Ovary (tissue), 9 donors: ENCODE data around the gene PLPPR3. TPM values are rescaled to one million over a fixed set of nuclear protein-coding genes. Genes with fewer than 3 reads are reported as not detected.

Experiments used
- DNase-seq, 5 donors: peaks; one replicate each; pipeline ENCODE4 v3.0.0-alpha.2; 2019 to 2020
- H3K27ac ChIP-seq, 2 donors: fragments of 200-600 bp; one replicate each; pipeline versions ENCODE4 v1.5.1 to v1.8.0; 2019 to 2022
- H3K27me3 ChIP-seq: fragments of 200-600 bp; one replicate; pipeline ENCODE4 v1.8.0; 2022
- H3K36me3 ChIP-seq: fragments of 200-600 bp; sonication (generic); one replicate; pipeline ENCODE4 v1.5.1; 2019
- H3K4me1 ChIP-seq: one replicate; pipeline ENCODE4 v1.8.1; 2013; ENCODE audit warnings: mild to moderate bottlenecking, moderate library complexity; ENCODE audit not compliant: insufficient read depth
- H3K4me3 ChIP-seq: fragments of 200-600 bp; sonication (generic); one replicate; pipeline ENCODE4 v1.5.1; 2017
- H3K9me3 ChIP-seq, 2 donors: fragments of 200-600 bp in 1 of 2; sonication (generic) in 1 of 2; one replicate each; pipeline versions ENCODE4 v1.5.1 to v1.8.1; 2013 to 2019; ENCODE audit warnings: mild to moderate bottlenecking in 1 of 2, moderate library complexity in 1 of 2
- CTCF ChIP-seq, 3 donors: fragments of 450-650 bp in 2 of 3; fragments of 200-600 bp in 1 of 3; IDR thresholded peaks; one replicate each; pipeline versions ENCODE4 v1.5.1 to v1.8.0; 2016 to 2022; ENCODE audit warnings: antibody characterized with exemption in 3 of 3, mild to moderate bottlenecking in 1 of 3
- EP300 ChIP-seq: sonication (generic); formaldehyde crosslinking; IDR thresholded peaks from one replicate; pipeline ENCODE4 v1.6.1; 2017; ENCODE audit warnings: antibody characterized with exemption
- POLR2A ChIP-seq: fragments of 450-650 bp; IDR thresholded peaks from one replicate; pipeline ENCODE4 v1.6.1; 2017; ENCODE audit warnings: antibody characterized with exemption, mild to moderate bottlenecking, moderate library complexity
- WGBS, 3 donors: extraction: QIAGEN DNeasy Blood & Tissue Kit in 1 of 3; methylation state at CpG; one replicate each; pipeline versions ENCODE4 v1.1.5 to v1.1.7; 2013 to 2017; 5-methylcytosine and 5-hydroxymethylcytosine counted together
- intact Hi-C, 4 donors: fragments of 100-400 bp; cut with DNase I; formaldehyde crosslinking; loops; one replicate each; pipeline versions ENCODE4 v1.11.0 to v1.15.1; 2022 to 2023
- polyA plus RNA-seq, 2 donors: library from polyadenylated mRNA; stranded (reverse); fragments of 200-250 nt in 1 of 2; fragments of 350-450 nt in 1 of 2; fragmentation: Illumina TruSeq in 1 of 2; extraction: RNeasy Lipid Tissue Mini Kit (QIAGEN cat#74804) in 1 of 2; gene quantifications; one replicate each; pipeline ENCODE4 v1.2.3, GENCODE V29; 2013 to 2014
- total RNA-seq, 7 donors: library from RNA; depleted of rRNA in 2 of 7; stranded (reverse); fragments of >200 nt in 2 of 7; fragmentation: NEBNext Ultra II Directional in 3 of 7; extraction: Animal tissue kit (Norgen Biotek cat#: 25700) in 3 of 7; gene quantifications; one replicate each; pipeline versions ENCODE4 v1.1.0 to v1.2.4, GENCODE V29; 2016 to 2023
- donor health status: DM: no; HTN: no; CAD: no; lungs with moderate emphysema.
- donor health status: DM: no; HTN: no; CAD: no.
- donor health status: Bipolar disorder and iron deficiency.
- donor health status: DM: yes; HTN: yes; CAD: no.
- donor health status: DM: no; HTN: no; CAD: no.
- donor health status: DM: yes; HTN: yes; CAD: no.

The PLPPR3 gene
- total and polyA plus RNA-seq, 9 donors, result 0.18 to 11.4 (median 0.52) TPM; not detected in 2

- DNase-seq, result peak in 3 of 5 donors; percentile 68 to 70 (median 68)
- WGBS, 3 donors, result 77 to 83% (median 80%) methylated on average over 35 to 39 of the region's 39 CpGs
- intact Hi-C loops, result loop anchor here in 2 of 4 donors (10.0 kb wide), 1 partner anchor 119 kb away; the partner anchor contains the start of genes KISS1R (in 2 of the 2) and R3HDM4 (in 2 of the 2)
Observed at GRCh38 chr19:795691-796581, 25.8 kb downstream of the PLPPR3 start.

DNA sequence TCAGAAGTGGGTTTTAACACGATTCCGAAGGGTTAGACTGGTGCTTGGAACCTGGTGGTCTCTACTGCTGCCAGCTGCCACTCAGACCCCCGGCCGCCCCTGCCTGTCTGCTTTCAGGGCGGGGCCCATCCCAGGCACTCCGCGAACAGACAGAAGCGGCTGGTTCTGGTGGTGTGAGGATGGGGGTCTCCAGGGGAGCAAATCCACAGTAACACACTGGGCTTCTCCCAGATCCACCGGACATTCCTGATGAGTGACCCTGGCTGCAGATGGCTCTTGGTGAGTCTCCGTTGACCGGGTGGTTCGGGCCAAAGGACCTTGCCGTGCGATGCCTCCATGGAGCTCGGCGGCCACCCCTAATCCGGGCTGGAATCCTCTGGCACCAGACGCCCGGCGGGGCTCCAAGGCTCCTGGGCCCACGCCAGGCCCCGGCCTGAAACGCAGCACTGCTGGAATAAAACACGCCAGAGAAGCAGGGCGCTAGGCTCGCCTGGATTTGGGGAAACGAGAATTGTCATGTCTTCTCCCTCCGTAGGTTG, 26.6 kb downstream of the PLPPR3 start:
- Histone ChIP-seq H3K27ac (no peak overlapping the region), H3K4me3 (no peak overlapping the region), H3K36me3 (no peaks in the 10 kb centered on the region), H3K4me1 (peaks cover 19% of the 10 kb centered on the region), H3K27me3 (no peaks in the 10 kb centered on the region), H3K9me3 (no peaks in the 10 kb centered on the region)
- peak in 3 of 5 donors; percentile 60 to 75 (median 64) for DNase-seq
- 76 to 88% (median 87%) methylated on average over 28 of the region's 28 CpGs for WGBS, 3 donors
- TF ChIP-seq EP300 (no peak), CTCF (IDR thresholded peaks at IDR 0.05) (no peak), POLR2A (no peak)
- intact Hi-C loops, result loop anchor here in 2 of 4 donors (10.0 kb wide), 1 partner anchor 120 kb away; the partner anchor contains the start of genes KISS1R (in 2 of the 2) and R3HDM4 (in 2 of the 2)

More at GRCh38 chr19:795691-796581, 25.8 kb downstream of the PLPPR3 start:
- Histone ChIP-seq H3K27ac (no peak overlapping the region), H3K27me3 (no peaks in the 10 kb centered on the region), H3K4me3 (peak overlapping the region; percentile 48), H3K4me1 (peaks cover 25% of the 10 kb centered on the region), H3K36me3 (no peaks in the 10 kb centered on the region), H3K9me3 (no peaks in the 10 kb centered on the region)
- no peak for TF ChIP-seq CTCF (IDR thresholded peaks at IDR 0.05)
- TF ChIP-seq EP300, result no peak
- TF ChIP-seq POLR2A, result no peak

GRCh38 chr19:793806-794205, 27.9 kb downstream of the PLPPR3 start:
- no peak overlapping the region for H3K27ac ChIP-seq
- no peak for TF ChIP-seq POLR2A
- no peak for TF ChIP-seq EP300
- TF ChIP-seq CTCF (IDR thresholded peaks at IDR 0.05), result no peak
- no peaks in the 10 kb centered on the region for H3K9me3 ChIP-seq
- H3K27me3 ChIP-seq, result no peaks in the 10 kb centered on the region
- intact Hi-C loops, result loop anchor here in 2 of 4 donors (10.0 kb wide), 1 partner anchor 121 kb away; the partner anchor contains the start of genes KISS1R (in 2 of the 2) and R3HDM4 (in 2 of the 2)
- no peaks in the 10 kb centered on the region for H3K36me3 ChIP-seq
- peaks cover 9% of the 10 kb centered on the region for H3K4me1 ChIP-seq
- H3K4me3 ChIP-seq, result no peak overlapping the region
- WGBS, 3 donors, result 92 to 94% (median 92%) methylated on average over 12 of the region's 12 CpGs
- no peak for DNase-seq

DNA sequence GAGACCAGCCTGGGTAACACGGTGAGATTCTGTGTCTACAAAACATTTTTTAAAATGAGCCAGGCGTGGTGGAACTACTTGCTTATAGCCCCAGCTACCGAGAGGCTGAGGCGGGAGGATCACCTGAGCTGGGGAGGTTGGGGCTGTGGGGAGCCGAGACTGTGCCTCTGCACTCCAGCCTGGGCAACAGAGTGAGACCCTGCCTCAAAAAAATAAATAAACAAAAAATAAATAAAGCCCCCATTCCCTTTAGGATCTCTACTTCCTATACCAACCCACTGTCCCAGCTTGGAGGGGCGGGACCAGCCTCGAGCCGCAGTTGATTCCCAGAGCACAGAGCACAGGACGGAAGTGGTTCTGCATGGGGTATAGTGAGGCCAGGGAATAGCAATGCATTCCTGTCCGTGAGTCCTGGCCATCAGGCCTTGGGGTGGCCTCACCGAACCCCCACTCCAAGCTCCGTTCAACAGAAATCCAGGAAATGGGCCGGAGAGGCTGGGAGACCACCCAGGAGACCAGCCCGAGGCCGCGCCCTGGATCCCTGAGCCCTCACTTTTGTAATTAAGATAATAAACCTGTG, 29.4 kb downstream of the PLPPR3 start:
- Histone ChIP-seq H3K27ac (no peak overlapping the region), H3K9me3 (no peaks in the 10 kb centered on the region), H3K27me3 (no peaks in the 10 kb centered on the region), H3K4me1 (peaks cover 5% of the 10 kb centered on the region), H3K36me3 (no peaks in the 10 kb centered on the region), H3K4me3 (no peak overlapping the region)
- intact Hi-C loops, result loop anchor here in 2 of 4 donors (10.0 kb wide), 1 partner anchor 122 kb away; the partner anchor contains the start of genes KISS1R (in 2 of the 2) and R3HDM4 (in 2 of the 2)
- 73 to 81% (median 80%) methylated on average over 16 of the region's 16 CpGs for WGBS, 3 donors
- no peak for TF ChIP-seq POLR2A
- TF ChIP-seq CTCF (IDR thresholded peaks at IDR 0.05), result no peak
- no peak for TF ChIP-seq EP300
- DNase-seq, result peak in 1 of 5 donors; percentile 15
